ENCODE data around the gene KIRREL3. TPM values are rescaled to one million over a fixed set of nuclear protein-coding genes. Genes with fewer than 3 reads are reported as not detected.

Gene KIRREL3
- polyA plus RNA-seq, 1 donor (not counting 4 experiments of a cell fraction or from before 2014, with no cell fraction given) = 0.04 TPM

DNA sequence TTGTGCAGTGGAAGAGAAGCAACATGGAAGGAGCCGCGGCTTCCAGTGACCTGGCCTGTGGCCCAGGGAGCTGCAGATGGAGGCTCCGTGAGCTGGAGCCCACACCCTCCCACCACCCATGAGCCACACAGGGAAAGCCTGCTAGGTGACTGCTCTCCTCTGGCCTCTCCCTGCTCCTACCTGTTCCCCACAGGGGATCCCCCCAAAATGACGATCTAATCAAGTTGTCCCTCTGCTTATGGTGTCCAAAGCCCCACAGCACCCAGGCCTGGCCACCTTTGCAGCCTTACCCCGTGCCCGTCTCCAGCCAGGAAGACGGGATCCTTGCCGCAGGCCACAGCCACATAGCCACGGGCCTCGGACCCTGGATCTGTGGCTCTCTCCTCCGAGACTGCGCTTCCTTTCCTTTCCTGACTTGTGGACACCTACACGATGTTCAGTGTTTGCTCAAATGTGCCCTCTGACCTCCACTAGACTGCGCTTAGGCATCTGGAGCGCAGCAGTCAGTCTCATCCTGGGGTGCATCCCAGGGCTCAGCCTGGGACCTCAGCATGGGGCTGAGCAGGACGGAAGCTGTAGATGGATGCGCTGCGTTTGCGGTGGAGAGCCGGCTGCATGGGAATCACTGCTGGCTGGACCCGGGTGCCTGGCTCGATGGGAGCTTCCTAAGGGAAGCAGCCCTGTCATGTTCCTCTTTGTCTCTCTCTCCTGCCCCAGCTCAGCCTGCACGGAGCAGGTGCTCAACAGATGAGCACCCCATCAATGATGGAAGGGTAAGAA, 511.8 kb downstream of the KIRREL3 start:
- dilution Hi-C loops (cut with MboI; ENCODE audit: extremely low pct_ligation_motif_present, low sequenced_read_pairs) = no loop called here
- no peaks in the 10 kb centered on the region for H3K4me1 ChIP-seq (ENCODE audit: control insufficient read depth, extremely low read depth, insufficient read depth, low read length)
- DNase-seq (ENCODE audit: low read depth, low spot score) = no peak
- H3K4me3 ChIP-seq (ENCODE audit: control insufficient read depth in 2 of 3, extremely low read depth in 1 of 3, insufficient read depth in 2 of 3, low read depth in 1 of 3, low read length in 3 of 3) = no peak overlapping the region
- H3K36me3 ChIP-seq (ENCODE audit: control insufficient read depth in 2 of 2, extremely low read depth in 1 of 2, insufficient read depth in 2 of 2, low read length in 2 of 2) = no peaks in the 10 kb centered on the region
- no peak overlapping the region for H2AFZ ChIP-seq (ENCODE audit: control insufficient read depth, low read length)
- no peak overlapping the region for H3K27ac ChIP-seq (ENCODE audit: control insufficient read depth, insufficient read depth, low read length)
- no peaks in the 10 kb centered on the region for H4K20me1 ChIP-seq (ENCODE audit: control insufficient read depth, extremely low read depth, insufficient read depth, low read length)
- TF ChIP-seq EZH2 (IDR thresholded peaks at IDR 0.05; ENCODE audit: low read length) = no peak
- TF ChIP-seq, protein P1, sequence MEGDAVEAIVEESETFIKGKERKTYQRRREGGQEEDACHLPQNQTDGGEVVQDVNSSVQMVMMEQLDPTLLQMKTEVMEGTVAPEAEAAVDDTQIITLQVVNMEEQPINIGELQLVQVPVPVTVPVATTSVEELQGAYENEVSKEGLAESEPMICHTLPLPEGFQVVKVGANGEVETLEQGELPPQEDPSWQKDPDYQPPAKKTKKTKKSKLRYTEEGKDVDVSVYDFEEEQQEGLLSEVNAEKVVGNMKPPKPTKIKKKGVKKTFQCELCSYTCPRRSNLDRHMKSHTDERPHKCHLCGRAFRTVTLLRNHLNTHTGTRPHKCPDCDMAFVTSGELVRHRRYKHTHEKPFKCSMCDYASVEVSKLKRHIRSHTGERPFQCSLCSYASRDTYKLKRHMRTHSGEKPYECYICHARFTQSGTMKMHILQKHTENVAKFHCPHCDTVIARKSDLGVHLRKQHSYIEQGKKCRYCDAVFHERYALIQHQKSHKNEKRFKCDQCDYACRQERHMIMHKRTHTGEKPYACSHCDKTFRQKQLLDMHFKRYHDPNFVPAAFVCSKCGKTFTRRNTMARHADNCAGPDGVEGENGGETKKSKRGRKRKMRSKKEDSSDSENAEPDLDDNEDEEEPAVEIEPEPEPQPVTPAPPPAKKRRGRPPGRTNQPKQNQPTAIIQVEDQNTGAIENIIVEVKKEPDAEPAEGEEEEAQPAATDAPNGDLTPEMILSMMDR (optimal IDR thresholded peaks at IDR 0.05 in 1 of 3, IDR thresholded peaks at IDR 0.05 in 1 of 3, conservative IDR thresholded peaks at IDR 0.05 in 1 of 3; ENCODE audit: extremely low read depth in 1 of 3, insufficient read depth in 2 of 3, low read length in 3 of 3) = no peak
- H3K9ac ChIP-seq (ENCODE audit: control insufficient read depth, extremely low read depth, insufficient read depth, low read length) = no peak overlapping the region
- H3K79me2 ChIP-seq (ENCODE audit: control insufficient read depth, insufficient read depth, low read length) = no peaks in the 10 kb centered on the region
- H3K27me3 ChIP-seq (ENCODE audit: control insufficient read depth, extremely low read depth, insufficient read depth, low read length) = no peaks in the 10 kb centered on the region
- no peaks in the 10 kb centered on the region for H3K9me1 ChIP-seq (ENCODE audit: control insufficient read depth, extremely low read depth, insufficient read depth, low read length)
- no peak overlapping the region for H3K4me2 ChIP-seq (ENCODE audit: control insufficient read depth, extremely low read depth, insufficient read depth, low read depth, low read length)
- no peak for FAIRE-seq
- no peaks in the 10 kb centered on the region for H3K9me3 ChIP-seq (ENCODE audit: control insufficient read depth, low read depth, low read length)

DNA sequence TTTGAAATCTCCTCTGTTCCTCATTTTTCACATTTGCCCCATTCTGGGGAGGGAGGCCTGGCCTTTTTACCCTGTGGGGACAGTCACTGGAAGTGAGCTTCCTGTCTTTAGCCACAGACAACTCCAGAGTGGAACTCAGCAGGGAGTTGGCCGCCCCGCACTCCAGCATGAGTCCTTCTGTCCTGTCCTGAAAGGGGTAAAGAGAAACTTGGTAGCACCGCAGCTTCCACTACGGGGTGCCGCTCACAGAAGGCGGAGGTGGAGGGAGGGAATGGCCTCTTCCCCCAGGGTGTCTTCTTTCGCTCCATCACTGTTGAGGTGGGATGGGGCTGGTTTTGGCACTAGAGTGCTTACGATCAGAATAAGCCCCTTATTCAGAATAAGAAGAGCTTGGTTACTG, 512.9 kb downstream of the KIRREL3 start:
- Histone ChIP-seq H3K4me1 (ENCODE audit: control insufficient read depth, extremely low read depth, insufficient read depth, low read length) (no peaks in the 10 kb centered on the region), H2AFZ (ENCODE audit: control insufficient read depth, low read length) (no peak overlapping the region), H3K4me3 (ENCODE audit: control insufficient read depth in 2 of 3, extremely low read depth in 1 of 3, insufficient read depth in 2 of 3, low read depth in 1 of 3, low read length in 3 of 3) (no peak overlapping the region), H3K27me3 (ENCODE audit: control insufficient read depth, extremely low read depth, insufficient read depth, low read length) (no peaks in the 10 kb centered on the region), H3K36me3 (ENCODE audit: control insufficient read depth in 2 of 2, extremely low read depth in 1 of 2, insufficient read depth in 2 of 2, low read length in 2 of 2) (no peaks in the 10 kb centered on the region), H3K9me3 (ENCODE audit: control insufficient read depth, low read depth, low read length) (no peaks in the 10 kb centered on the region), H3K9me1 (ENCODE audit: control insufficient read depth, extremely low read depth, insufficient read depth, low read length) (no peaks in the 10 kb centered on the region), H4K20me1 (ENCODE audit: control insufficient read depth, extremely low read depth, insufficient read depth, low read length) (no peaks in the 10 kb centered on the region), H3K79me2 (ENCODE audit: control insufficient read depth, insufficient read depth, low read length) (no peaks in the 10 kb centered on the region), H3K4me2 (ENCODE audit: control insufficient read depth, extremely low read depth, insufficient read depth, low read depth, low read length) (no peak overlapping the region), H3K27ac (ENCODE audit: control insufficient read depth, insufficient read depth, low read length) (no peak overlapping the region), H3K9ac (ENCODE audit: control insufficient read depth, extremely low read depth, insufficient read depth, low read length) (no peak overlapping the region)
- DNase-seq (ENCODE audit: low read depth, low spot score) (no peak), FAIRE-seq (no peak)
- dilution Hi-C loops (cut with MboI; ENCODE audit: extremely low pct_ligation_motif_present, low sequenced_read_pairs) = no loop called here
- TF ChIP-seq, protein P1 (optimal IDR thresholded peaks at IDR 0.05 in 1 of 3, IDR thresholded peaks at IDR 0.05 in 1 of 3, conservative IDR thresholded peaks at IDR 0.05 in 1 of 3; ENCODE audit: extremely low read depth in 1 of 3, insufficient read depth in 2 of 3, low read length in 3 of 3) = no peak
- TF ChIP-seq EZH2 (IDR thresholded peaks at IDR 0.05; ENCODE audit: low read length) = no peak
